Activated B cell treated with CpG ODN at 0.5 μM for 24 hours (primary cell): ENCODE measurements around the gene SLAMF9. TPM values are rescaled to one million over a fixed set of nuclear protein-coding genes. Genes with fewer than 3 reads are reported as not detected.

Experiments used
- ATAC-seq: fragments of 200-7000 bp; cut with Tn5 transposase; one replicate; pipeline ENCODE4 v1.10.0; 2021; ENCODE audit warnings: low read depth, mild to moderate bottlenecking, moderate library complexity
- CTCF ChIA-PET: fragments of 350-600 bp; sonication (Branson Sonifier 250); formaldehyde crosslinking; loops from one replicate; lab custom pipeline; 2021; ENCODE audit warnings: antibody characterized with exemption; lab: Charles Lee
- POLR2A ChIA-PET: fragments of 350-600 bp; sonication (Branson Sonifier 250); formaldehyde crosslinking; loops from one replicate; lab custom pipeline; 2021; ENCODE audit warnings: antibody characterized with exemption; lab: Charles Lee
- DNase-seq: peaks from one replicate; pipeline ENCODE4 v3.0.0; 2022
- H3K27ac Mint-ChIP-seq: one replicate; pipeline ENCODE4 v1.8.0; 2020; ENCODE audit warnings: mixed read lengths
- H3K27me3 Mint-ChIP-seq: one replicate; pipeline ENCODE4 v1.8.0; 2021; ENCODE audit warnings: mixed read lengths
- H3K36me3 Mint-ChIP-seq: one replicate; pipeline ENCODE4 v1.8.0; 2021; ENCODE audit warnings: low read depth, mixed read lengths
- H3K4me1 Mint-ChIP-seq: one replicate; pipeline ENCODE4 v1.8.0; 2021; ENCODE audit warnings: mixed read lengths
- H3K4me3 Mint-ChIP-seq: one replicate; pipeline ENCODE4 v1.8.0; 2020; ENCODE audit warnings: mild to moderate bottlenecking, mixed read lengths
- H3K9me3 Mint-ChIP-seq: one replicate; pipeline ENCODE4 v1.8.0; 2020; ENCODE audit warnings: mixed read lengths
- CTCF ChIP-seq: fragments of 200-600 bp; IDR thresholded peaks from one replicate; pipeline ENCODE4 v1.8.0; 2022; ENCODE audit warnings: antibody characterized with exemption, mild to moderate bottlenecking
- intact Hi-C: fragments of 100-400 bp; cut with micrococcal nuclease; formaldehyde crosslinking; loops from one replicate; pipeline ENCODE4 v1.15.1; 2024
- total RNA-seq: library from RNA; stranded (reverse); gene quantifications from 2 replicates; pipeline ENCODE4 v1.2.3, GENCODE V29; 2022

SLAMF9 gene
- total RNA-seq, 1 donor from 2014 or later, result not detected

- no peaks in the 10 kb centered on the region for H3K9me3 Mint-ChIP-seq
- H3K4me3 Mint-ChIP-seq, result no peak overlapping the region
- DNase-seq, result no peak
- intact Hi-C loops, result no loop called here
- H3K4me1 Mint-ChIP-seq, result peaks cover 2% of the 10 kb centered on the region
- POLR2A ChIA-PET, result no interaction called here
- CTCF ChIA-PET, result no interaction called here
- no peak for TF ChIP-seq CTCF
- ATAC-seq, result no peak
- H3K36me3 Mint-ChIP-seq, result no peaks in the 10 kb centered on the region
- H3K27ac Mint-ChIP-seq, result no peak overlapping the region
- H3K27me3 Mint-ChIP-seq, result peaks cover 23% of the 10 kb centered on the region
These were observed 34.0 kb upstream of the SLAMF9 start for GRCh38 chr1:159988006-159988405.

- POLR2A ChIA-PET, result no interaction called here
These were observed 33.1 kb upstream of the SLAMF9 start for GRCh38 chr1:159987186-159987585.

GRCh38 chr1:159986531-159986930 lies 32.5 kb upstream of the SLAMF9 start:
- ChIA-PET POLR2A (no interaction called here), CTCF (no interaction called here)
- no peak for TF ChIP-seq CTCF
- Mint-ChIP-seq H3K4me1 (no peaks in the 10 kb centered on the region), H3K4me3 (no peak overlapping the region), H3K36me3 (no peaks in the 10 kb centered on the region), H3K27ac (no peak overlapping the region), H3K27me3 (peaks cover 29% of the 10 kb centered on the region), H3K9me3 (no peaks in the 10 kb centered on the region)
- ATAC-seq (no peak), DNase-seq (no peak)
- intact Hi-C loops, result no loop called here

More at GRCh38 chr1:159987186-159987585, 33.1 kb upstream of the SLAMF9 start:
- Mint-ChIP-seq H3K4me1 (peaks cover 2% of the 10 kb centered on the region), H3K4me3 (no peak overlapping the region), H3K27me3 (peaks cover 28% of the 10 kb centered on the region), H3K9me3 (no peaks in the 10 kb centered on the region), H3K27ac (no peak overlapping the region), H3K36me3 (no peaks in the 10 kb centered on the region)
- CTCF ChIA-PET, result no interaction called here
- ATAC-seq (no peak), DNase-seq (no peak)
- intact Hi-C loops, result no loop called here
- TF ChIP-seq CTCF, result no peak

- DNase-seq (no peak), ATAC-seq (no peak)
- no peak overlapping the region for H3K4me3 Mint-ChIP-seq
- intact Hi-C loops, result no loop called here
- H3K27ac Mint-ChIP-seq, result no peak overlapping the region
- H3K9me3 Mint-ChIP-seq, result no peaks in the 10 kb centered on the region
- H3K36me3 Mint-ChIP-seq, result no peaks in the 10 kb centered on the region
- ChIA-PET POLR2A (no interaction called here), CTCF (no interaction called here)
- no peak for TF ChIP-seq CTCF
- no peaks in the 10 kb centered on the region for H3K4me1 Mint-ChIP-seq
- H3K27me3 Mint-ChIP-seq, result peaks cover 27% of the 10 kb centered on the region
These were observed 32.1 kb upstream of the SLAMF9 start for GRCh38 chr1:159986093-159986492.

- intact Hi-C loops, result no loop called here
- DNase-seq (no peak), ATAC-seq (no peak)
- H3K27ac Mint-ChIP-seq, result no peak overlapping the region
- no peak overlapping the region for H3K4me3 Mint-ChIP-seq
- no peaks in the 10 kb centered on the region for H3K9me3 Mint-ChIP-seq
- ChIA-PET POLR2A (no interaction called here), CTCF (interaction anchor here (1.5 kb wide), 1 partner anchor 22 kb away, joined by 4 read pairs; no protein-coding TSS in a partner anchor)
- no peaks in the 10 kb centered on the region for H3K4me1 Mint-ChIP-seq
- H3K27me3 Mint-ChIP-seq, result peaks cover 31% of the 10 kb centered on the region
- H3K36me3 Mint-ChIP-seq, result no peaks in the 10 kb centered on the region
- TF ChIP-seq CTCF, result no peak
These were observed 31.4 kb upstream of the SLAMF9 start for GRCh38 chr1:159985473-159985872.
